AG20443 (cell line): ENCODE data around the gene CDCA3.

Source experiments
- DNase-seq: peaks from one replicate; pipeline ENCODE4 v3.0.0; 2012; ENCODE audit warnings: low spot score, mixed read lengths

The CDCA3 gene

GRCh38 chr12:6820166-6820565, 30.9 kb downstream of the CDCA3 start:
- no peak for DNase-seq

GRCh38 chr12:6819106-6820030, 31.7 kb downstream of the CDCA3 start:
- DNase-seq: no peak

GRCh38 chr12:6818645-6819044, 32.4 kb downstream of the CDCA3 start:
- DNase-seq: no peak

- DNase-seq: no peak
Measured at GRCh38 chr12:6818222-6818621, 32.9 kb downstream of the CDCA3 start.

- no peak for DNase-seq
Measured at GRCh38 chr12:6817662-6818157, 33.4 kb downstream of the CDCA3 start.

- DNase-seq: no peak
Measured at GRCh38 chr12:6817098-6817497, 34.0 kb downstream of the CDCA3 start.

GRCh38 chr12:6816598-6816997, 34.5 kb downstream of the CDCA3 start:
- no peak for DNase-seq

GRCh38 chr12:6813363-6813762, 37.7 kb downstream of the CDCA3 start:
- no peak for DNase-seq

- no peak for DNase-seq
Measured at GRCh38 chr12:6810758-6811157, 40.3 kb downstream of the CDCA3 start.

- no peak for DNase-seq
Measured at GRCh38 chr12:6809056-6809455, 42.0 kb downstream of the CDCA3 start.

GRCh38 chr12:6807170-6807569, 43.9 kb downstream of the CDCA3 start:
- no peak for DNase-seq

- no peak for DNase-seq
Measured at GRCh38 chr12:6799147-6799546, 51.9 kb downstream of the CDCA3 start.
